BLaER1 (cell line): ENCODE data around the gene CNBD2.
"Not testable (repeated sequence)": the region's sequence is repeated elsewhere in the genome, so short reads cannot be mapped to it uniquely, and the experiment has no call there.

ENCODE experiments used
- H3K27ac ChIP-seq: shearing (Covaris generic); formaldehyde crosslinking; 2 replicates; pipeline ENCODE4 v1.8.1; 2022
- H3K27me3 ChIP-seq: shearing (Covaris generic); formaldehyde crosslinking; 2 replicates; pipeline ENCODE4 v1.8.1; 2022
- H3K36me3 ChIP-seq: shearing (Covaris generic); formaldehyde crosslinking; 2 replicates; pipeline ENCODE4 v1.8.1; 2022
- H3K4me1 ChIP-seq: shearing (Covaris generic); formaldehyde crosslinking; 2 replicates; pipeline ENCODE4 v1.8.1; 2022
- H3K4me2 ChIP-seq: shearing (Covaris generic); formaldehyde crosslinking; 2 replicates; pipeline ENCODE4 v1.8.1; 2022
- H3K4me3 ChIP-seq: shearing (Covaris generic); formaldehyde crosslinking; 2 replicates; pipeline ENCODE4 v1.8.1; 2022
- H3K9ac ChIP-seq: shearing (Covaris generic); formaldehyde crosslinking; 2 replicates; pipeline ENCODE4 v1.8.1; 2022
- H3K9me3 ChIP-seq: shearing (Covaris generic); formaldehyde crosslinking; 2 replicates; pipeline ENCODE4 v1.8.1; 2022
- H4K20me1 ChIP-seq: shearing (Covaris generic); formaldehyde crosslinking; 2 replicates; pipeline ENCODE4 v1.8.1; 2022
- Cebpa-rat ChIP-seq: shearing (Covaris generic); IDR thresholded peaks from 2 replicates; pipeline ENCODE4 v1.8.1; 2022

The CNBD2 gene

GRCh38 chr20:36018208-36018988 lies 50.0 kb downstream of the CNBD2 start:
- H3K9me3 ChIP-seq: no peaks in the 10 kb centered on the region
- no peak overlapping the region for H3K27ac ChIP-seq
- no peak for TF ChIP-seq Cebpa-rat
- H3K4me1 ChIP-seq: no peaks in the 10 kb centered on the region
- no peaks in the 10 kb centered on the region for H3K36me3 ChIP-seq
- H4K20me1 ChIP-seq: no peaks in the 10 kb centered on the region
- H3K9ac ChIP-seq: no peak overlapping the region
- H3K4me3 ChIP-seq: no peak overlapping the region
- no peaks in the 10 kb centered on the region for H3K27me3 ChIP-seq
- H3K4me2 ChIP-seq: no peak overlapping the region

- not testable (repeated sequence) for H3K9ac ChIP-seq, H3K9me3 ChIP-seq, H4K20me1 ChIP-seq, H3K4me3 ChIP-seq, H3K27me3 ChIP-seq, H3K27ac ChIP-seq, H3K4me2 ChIP-seq, H3K4me1 ChIP-seq, H3K36me3 ChIP-seq
Measured at GRCh38 chr20:36026131-36026530, 57.7 kb downstream of the CNBD2 start.

GRCh38 chr20:36028106-36028808 lies 59.9 kb downstream of the CNBD2 start:
- Histone ChIP-seq H3K27me3 (no peaks in the 10 kb centered on the region), H3K4me2 (peak overlapping the region; percentile 11; the same call in 1 of the 2 replicates), H3K9ac (no peak overlapping the region)

GRCh38 chr20:36030149-36030548 lies 61.8 kb downstream of the CNBD2 start:
- no peak for TF ChIP-seq Cebpa-rat
- Histone ChIP-seq H4K20me1 (no peaks in the 10 kb centered on the region), H3K27ac (no peak overlapping the region), H3K4me1 (peaks cover 7% of the 10 kb centered on the region), H3K36me3 (no peaks in the 10 kb centered on the region), H3K4me3 (no peak overlapping the region), H3K9me3 (no peaks in the 10 kb centered on the region), H3K9ac (no peak overlapping the region), H3K27me3 (no peaks in the 10 kb centered on the region), H3K4me2 (no peak overlapping the region)

More at GRCh38 chr20:36028106-36028808, 59.9 kb downstream of the CNBD2 start:
- Histone ChIP-seq H3K27ac (no peak overlapping the region), H3K4me3 (no peak overlapping the region), H4K20me1 (no peaks in the 10 kb centered on the region), H3K4me1 (peaks cover 6% of the 10 kb centered on the region; the same call in 1 of the 2 replicates), H3K9me3 (no peaks in the 10 kb centered on the region), H3K36me3 (no peaks in the 10 kb centered on the region)
- no peak for TF ChIP-seq Cebpa-rat

GRCh38 chr20:36031806-36032205 lies 63.4 kb downstream of the CNBD2 start:
- Histone ChIP-seq H3K27me3 (no peaks in the 10 kb centered on the region), H3K36me3 (no peaks in the 10 kb centered on the region), H3K9ac (no peak overlapping the region), H3K27ac (no peak overlapping the region), H3K4me3 (no peak overlapping the region), H3K9me3 (no peaks in the 10 kb centered on the region), H3K4me1 (peaks cover 23% of the 10 kb centered on the region), H4K20me1 (no peaks in the 10 kb centered on the region), H3K4me2 (no peak overlapping the region)
- TF ChIP-seq Cebpa-rat: no peak

- no peaks in the 10 kb centered on the region for H3K36me3 ChIP-seq
- H3K27me3 ChIP-seq: no peaks in the 10 kb centered on the region
- H3K4me2 ChIP-seq: no peak overlapping the region
- no peaks in the 10 kb centered on the region for H3K9me3 ChIP-seq
- no peak overlapping the region for H3K9ac ChIP-seq
- H3K27ac ChIP-seq: peak overlapping the region; percentile 43; the same call in 1 of the 2 replicates
- H4K20me1 ChIP-seq: no peaks in the 10 kb centered on the region
- no peak for TF ChIP-seq Cebpa-rat
- H3K4me1 ChIP-seq: peaks cover 17% of the 10 kb centered on the region
- H3K4me3 ChIP-seq: no peak overlapping the region
Measured at GRCh38 chr20:36034875-36035274, 66.5 kb downstream of the CNBD2 start.

GRCh38 chr20:36035745-36036144 lies 67.4 kb downstream of the CNBD2 start:
- Histone ChIP-seq H3K9me3 (no peaks in the 10 kb centered on the region), H3K27ac (peak overlapping the region; percentile 43), H3K9ac (no peak overlapping the region), H4K20me1 (no peaks in the 10 kb centered on the region), H3K36me3 (no peaks in the 10 kb centered on the region), H3K4me2 (peak overlapping the region; percentile 65), H3K27me3 (no peaks in the 10 kb centered on the region), H3K4me3 (no peak overlapping the region), H3K4me1 (peaks cover 17% of the 10 kb centered on the region)
- no peak for TF ChIP-seq Cebpa-rat

- Histone ChIP-seq H3K4me3 (no peak overlapping the region), H3K4me1 (peaks cover 17% of the 10 kb centered on the region), H4K20me1 (no peaks in the 10 kb centered on the region), H3K4me2 (no peak overlapping the region), H3K9ac (no peak overlapping the region), H3K27me3 (no peaks in the 10 kb centered on the region), H3K36me3 (no peaks in the 10 kb centered on the region), H3K27ac (no peak overlapping the region), H3K9me3 (no peaks in the 10 kb centered on the region)
- no peak for TF ChIP-seq Cebpa-rat
Measured at GRCh38 chr20:36036688-36037087, 68.3 kb downstream of the CNBD2 start.

- Histone ChIP-seq H3K4me2 (no peak overlapping the region), H3K9ac (no peak overlapping the region), H3K27me3 (no peaks in the 10 kb centered on the region), H3K9me3 (no peaks in the 10 kb centered on the region), H4K20me1 (peaks cover 22% of the 10 kb centered on the region), H3K4me3 (no peak overlapping the region), H3K27ac (no peak overlapping the region), H3K36me3 (peaks cover 13% of the 10 kb centered on the region), H3K4me1 (peaks cover 11% of the 10 kb centered on the region)
- TF ChIP-seq Cebpa-rat: no peak
Measured at GRCh38 chr20:36040571-36040970, 72.2 kb downstream of the CNBD2 start.

GRCh38 chr20:36043441-36043840 lies 75.1 kb downstream of the CNBD2 start:
- Histone ChIP-seq H4K20me1 (peaks cover 50% of the 10 kb centered on the region), H3K4me1 (peaks cover 6% of the 10 kb centered on the region; the same call in 1 of the 2 replicates), H3K4me2 (no peak overlapping the region), H3K36me3 (peaks cover 20% of the 10 kb centered on the region), H3K9ac (no peak overlapping the region), H3K27me3 (no peaks in the 10 kb centered on the region), H3K4me3 (no peak overlapping the region), H3K9me3 (no peaks in the 10 kb centered on the region), H3K27ac (no peak overlapping the region)
- no peak for TF ChIP-seq Cebpa-rat
